Activated T-helper 9 cell treated with anti-CD3 and anti-CD28 coated beads, Interleukin-2, amount 50 U/mL, for 16 hours (primary cell): Measurements from ENCODE around the gene PTPRE.
"Not testable (repeated sequence)": the region's sequence is repeated elsewhere in the genome, so short reads cannot be mapped to it uniquely, and the experiment has no call there.

Experiments
- DNase-seq: peaks from one replicate; pipeline ENCODE4 v3.0.0-alpha.2; 2020; ENCODE audit warnings: low read depth

The PTPRE gene

GRCh38 chr10:128072941-128073645 lies 166.2 kb downstream of the PTPRE start:
- DNase-seq = no peak

- no peak for DNase-seq
Observed at GRCh38 chr10:128073890-128074289, 167.0 kb downstream of the PTPRE start.

- DNase-seq = no peak
Observed at GRCh38 chr10:128074589-128074988, 167.7 kb downstream of the PTPRE start.

- no peak for DNase-seq
Observed at GRCh38 chr10:128077155-128077875, 170.4 kb downstream of the PTPRE start.

- no peak for DNase-seq
Observed at GRCh38 chr10:128078136-128078969, 171.4 kb downstream of the PTPRE start.

- DNase-seq = no peak
Observed at GRCh38 chr10:128080231-128080630, 173.3 kb downstream of the PTPRE start.

- DNase-seq = no peak
Observed at GRCh38 chr10:128080641-128081040, 173.7 kb downstream of the PTPRE start.

- DNase-seq = no peak
Observed at GRCh38 chr10:128081222-128081621, 174.3 kb downstream of the PTPRE start.

- no peak for DNase-seq
Observed at GRCh38 chr10:128081720-128082119, 174.8 kb downstream of the PTPRE start.

- no peak for DNase-seq
Observed at GRCh38 chr10:128083191-128083895, 176.4 kb downstream of the PTPRE start.

- DNase-seq = no peak
Observed at GRCh38 chr10:128084364-128084763, 177.5 kb downstream of the PTPRE start.

GRCh38 chr10:128084991-128085390 lies 178.1 kb downstream of the PTPRE start:
- DNase-seq = no peak

GRCh38 chr10:128086003-128086863 lies 179.3 kb downstream of the PTPRE start:
- no peak for DNase-seq

GRCh38 chr10:128087146-128087883 lies 180.4 kb downstream of the PTPRE start:
- DNase-seq = no peak

GRCh38 chr10:128087884-128088709 lies 181.2 kb downstream of the PTPRE start:
- DNase-seq = no peak

- no peak for DNase-seq
Observed at GRCh38 chr10:128091636-128092210, 184.8 kb downstream of the PTPRE start.

GRCh38 chr10:128092454-128092853 lies 185.6 kb downstream of the PTPRE start:
- DNase-seq = no peak

- not testable (repeated sequence) for DNase-seq
Observed at GRCh38 chr10:128094596-128094995, 187.7 kb downstream of the PTPRE start.
